VCaP (cell line): Measurements from ENCODE around the gene TMEM129.

Source experiments
- H3K27ac ChIP-seq: fragments of 450-650 bp; 2 replicates; pipeline ENCODE4 v1.5.1; 2017
- TF ChIP-seq, protein P1 (sequence below): fragments of 450-650 bp; conservative IDR thresholded peaks from 2 replicates; pipeline ENCODE4 v1.5.1; 2017; ENCODE audit warnings: mild to moderate bottlenecking, moderate library complexity

Gene TMEM129

DNA sequence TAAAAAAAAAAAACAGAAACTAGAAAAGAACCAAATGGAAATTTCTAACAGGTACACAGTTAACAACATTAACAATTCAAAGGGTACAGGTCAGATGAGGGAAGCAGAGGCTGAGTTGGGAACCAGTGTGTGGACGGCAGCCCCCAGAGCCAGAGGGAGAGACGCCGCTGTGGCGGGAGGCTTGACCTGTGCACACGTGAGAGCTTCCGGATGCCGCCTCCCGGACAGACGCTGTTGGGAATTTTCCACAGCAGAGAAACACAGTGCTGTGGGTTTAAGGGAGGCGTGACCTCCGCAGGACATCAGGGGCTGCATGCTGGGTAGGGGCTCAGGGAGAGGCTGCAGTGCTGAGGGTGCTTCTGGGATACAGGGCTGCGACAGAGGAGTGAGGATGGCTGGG, 22.4 kb upstream of the TMEM129 start:
- no peak overlapping the region for H3K27ac ChIP-seq
- TF ChIP-seq, protein P1, sequence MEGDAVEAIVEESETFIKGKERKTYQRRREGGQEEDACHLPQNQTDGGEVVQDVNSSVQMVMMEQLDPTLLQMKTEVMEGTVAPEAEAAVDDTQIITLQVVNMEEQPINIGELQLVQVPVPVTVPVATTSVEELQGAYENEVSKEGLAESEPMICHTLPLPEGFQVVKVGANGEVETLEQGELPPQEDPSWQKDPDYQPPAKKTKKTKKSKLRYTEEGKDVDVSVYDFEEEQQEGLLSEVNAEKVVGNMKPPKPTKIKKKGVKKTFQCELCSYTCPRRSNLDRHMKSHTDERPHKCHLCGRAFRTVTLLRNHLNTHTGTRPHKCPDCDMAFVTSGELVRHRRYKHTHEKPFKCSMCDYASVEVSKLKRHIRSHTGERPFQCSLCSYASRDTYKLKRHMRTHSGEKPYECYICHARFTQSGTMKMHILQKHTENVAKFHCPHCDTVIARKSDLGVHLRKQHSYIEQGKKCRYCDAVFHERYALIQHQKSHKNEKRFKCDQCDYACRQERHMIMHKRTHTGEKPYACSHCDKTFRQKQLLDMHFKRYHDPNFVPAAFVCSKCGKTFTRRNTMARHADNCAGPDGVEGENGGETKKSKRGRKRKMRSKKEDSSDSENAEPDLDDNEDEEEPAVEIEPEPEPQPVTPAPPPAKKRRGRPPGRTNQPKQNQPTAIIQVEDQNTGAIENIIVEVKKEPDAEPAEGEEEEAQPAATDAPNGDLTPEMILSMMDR, result no peak

DNA sequence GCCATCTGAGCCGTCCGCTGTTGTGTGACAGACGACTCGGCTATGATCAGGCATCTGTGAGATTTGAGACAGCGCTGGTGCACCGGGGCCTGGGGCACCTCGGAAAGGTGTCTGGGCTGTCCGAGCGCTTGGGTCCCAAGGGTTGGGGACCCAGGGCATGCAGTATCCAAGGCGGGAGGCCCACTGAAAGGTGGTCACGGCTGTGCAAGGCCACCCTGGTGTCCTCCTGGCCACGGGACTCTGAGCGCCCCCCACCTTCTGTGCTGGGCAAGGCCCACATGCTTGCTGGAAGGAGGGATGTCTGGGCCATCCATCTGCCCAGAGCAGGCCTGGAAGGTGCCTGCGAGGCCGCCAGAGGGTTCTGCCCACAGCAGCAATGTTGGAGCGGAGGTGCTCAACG, 20.1 kb upstream of the TMEM129 start:
- TF ChIP-seq, protein P1, result no peak

DNA sequence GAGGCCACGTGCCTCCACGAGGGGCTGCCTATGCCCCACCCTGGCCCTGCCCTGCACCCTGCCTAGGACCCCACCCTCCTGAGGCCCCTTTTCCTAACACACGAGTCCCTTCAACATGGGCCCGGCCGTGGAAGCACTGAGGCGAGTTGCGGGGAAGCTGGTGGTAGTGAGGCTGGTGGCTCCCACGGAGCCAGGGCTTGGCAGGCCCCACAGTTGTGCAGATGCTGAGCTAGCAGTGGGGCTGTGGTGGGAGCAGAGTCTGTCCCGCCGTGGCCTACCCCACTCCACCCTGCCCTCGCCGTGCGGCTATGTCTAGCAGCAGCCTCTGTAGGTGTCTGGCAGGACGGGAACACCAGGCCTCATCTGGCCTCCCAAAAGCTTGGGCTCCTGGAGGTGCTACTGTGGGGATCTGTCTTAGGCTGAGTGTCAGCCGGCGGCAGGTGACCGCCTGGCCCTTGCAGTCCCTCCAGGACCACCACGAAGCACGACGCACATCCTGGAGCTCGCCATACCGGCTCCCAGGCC, 19.0 kb upstream of the TMEM129 start:
- no peak overlapping the region for H3K27ac ChIP-seq
- TF ChIP-seq, protein P1, result no peak

More for the DNA sequence above, 20.1 kb upstream of the TMEM129 start:
- no peak overlapping the region for H3K27ac ChIP-seq

DNA sequence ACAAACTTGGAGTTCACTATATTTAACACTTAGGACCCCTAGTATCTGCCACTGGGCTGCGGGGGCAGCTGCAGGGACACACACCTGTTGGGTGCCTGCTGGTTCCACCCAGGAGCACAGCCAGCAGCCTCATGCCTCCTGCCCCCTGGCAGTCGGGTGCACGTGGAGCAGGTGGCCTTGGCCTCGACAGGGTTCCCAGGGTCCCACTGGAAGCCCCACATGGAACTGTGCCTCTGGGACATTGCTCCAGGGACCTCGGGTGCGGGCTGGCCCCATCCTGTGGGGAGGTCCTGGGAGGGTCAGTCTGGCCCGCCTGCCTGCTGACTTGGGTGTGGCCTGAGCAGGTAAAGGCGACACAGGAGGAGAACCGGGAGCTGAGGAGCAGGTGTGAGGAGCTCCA, 18.2 kb upstream of the TMEM129 start:
- H3K27ac ChIP-seq, result no peak overlapping the region
- TF ChIP-seq, protein P1, result no peak

DNA sequence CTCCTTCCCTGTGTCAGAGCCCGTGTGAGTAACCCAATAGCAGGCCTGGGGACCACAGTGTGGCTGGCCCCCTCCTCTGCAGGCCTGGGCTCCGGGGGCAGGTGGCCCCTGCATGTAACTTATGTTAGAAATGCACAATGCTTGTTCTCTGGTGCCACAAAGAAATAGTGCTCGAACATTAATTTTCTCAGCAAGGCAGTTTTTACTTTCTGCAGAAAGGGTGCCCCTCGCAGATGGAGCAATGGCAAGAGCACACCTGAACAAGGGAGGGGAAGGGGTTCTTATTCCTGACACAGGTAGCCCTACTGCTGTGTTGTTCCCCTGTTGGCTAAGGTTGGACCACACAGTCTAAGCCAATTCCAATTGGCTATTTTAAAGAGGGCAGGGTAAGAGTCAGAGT, 17.3 kb upstream of the TMEM129 start:
- TF ChIP-seq, protein P1, result no peak
- H3K27ac ChIP-seq, result no peak overlapping the region

DNA sequence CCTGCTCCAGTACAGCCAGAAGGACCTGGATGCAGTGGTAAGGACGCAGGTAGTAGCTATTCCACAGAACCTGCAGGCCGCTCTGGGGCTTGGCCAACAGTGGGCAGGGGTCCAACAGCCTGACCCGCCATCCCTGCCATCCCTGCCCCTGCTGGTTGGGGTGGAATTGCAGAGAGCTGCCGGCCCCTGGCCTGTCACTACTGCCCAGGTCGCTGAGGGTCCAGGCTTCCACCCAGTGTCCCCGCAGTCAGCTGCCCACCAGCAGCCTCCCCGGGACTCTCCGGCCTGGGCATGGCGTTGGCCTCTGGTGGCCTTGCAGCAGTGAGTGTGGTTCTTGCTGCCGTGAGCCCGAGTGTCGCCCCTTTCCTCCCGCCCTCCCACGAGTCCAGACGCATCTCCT, 16.5 kb upstream of the TMEM129 start:
- TF ChIP-seq, protein P1, result no peak

DNA sequence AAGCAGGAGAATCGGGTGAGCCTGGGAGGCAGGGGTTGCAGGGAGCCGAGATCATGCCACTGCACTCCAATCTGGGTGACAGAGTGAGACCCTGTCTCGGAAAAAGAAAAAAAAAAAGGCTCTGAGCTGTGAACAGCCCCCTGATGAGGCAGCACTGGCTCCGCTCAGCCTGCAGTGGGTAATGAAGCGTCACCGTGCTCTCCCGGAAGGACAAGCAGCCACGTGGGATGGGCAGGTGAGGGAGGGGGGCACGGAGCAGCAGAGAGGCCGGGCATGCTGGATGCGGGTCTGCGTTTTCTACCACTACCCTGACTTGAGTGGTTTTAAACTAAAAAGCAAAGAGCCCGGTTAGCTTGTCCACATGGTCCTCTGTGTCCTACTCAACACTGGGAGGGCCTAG, 15.7 kb upstream of the TMEM129 start:
- TF ChIP-seq, protein P1, result no peak

More for the DNA sequence above, 16.5 kb upstream of the TMEM129 start:
- no peak overlapping the region for H3K27ac ChIP-seq

More for the DNA sequence above, 15.7 kb upstream of the TMEM129 start:
- no peak overlapping the region for H3K27ac ChIP-seq
